Measurements from ENCODE around the gene CHCHD6. TPM values are rescaled to one million over a fixed set of nuclear protein-coding genes. Genes with fewer than 3 reads are reported as not detected.
A peak's percentile ranks its signal among the peaks of the same experiment; 100 is the strongest.

Gene CHCHD6
- total RNA-seq, 4 donors from 2014 or later, result 7.5 to 21.9 (median 16.3) TPM

- DNase-seq, result peak; percentile 44
These were observed 207.4 kb downstream of the CHCHD6 start for GRCh38 chr3:126911162-126912026.

GRCh38 chr3:126912027-126912422 lies 208.0 kb downstream of the CHCHD6 start:
- Histone ChIP-seq H3K36me3 (peaks cover 0 to 16% (median 0%) of the 10 kb centered on the region in 3 donors), H3K9me3 (no peaks in the 10 kb centered on the region), H3K27me3 (no peaks in the 10 kb centered on the region), H3K4me1 (peaks cover 20 to 24% (median 23%) of the 10 kb centered on the region in 3 donors), H3K27ac (peak overlapping the region; percentile 59 to 85 (median 67)), H3K4me3 (no peak overlapping the region)
- TF ChIP-seq, protein P1, sequence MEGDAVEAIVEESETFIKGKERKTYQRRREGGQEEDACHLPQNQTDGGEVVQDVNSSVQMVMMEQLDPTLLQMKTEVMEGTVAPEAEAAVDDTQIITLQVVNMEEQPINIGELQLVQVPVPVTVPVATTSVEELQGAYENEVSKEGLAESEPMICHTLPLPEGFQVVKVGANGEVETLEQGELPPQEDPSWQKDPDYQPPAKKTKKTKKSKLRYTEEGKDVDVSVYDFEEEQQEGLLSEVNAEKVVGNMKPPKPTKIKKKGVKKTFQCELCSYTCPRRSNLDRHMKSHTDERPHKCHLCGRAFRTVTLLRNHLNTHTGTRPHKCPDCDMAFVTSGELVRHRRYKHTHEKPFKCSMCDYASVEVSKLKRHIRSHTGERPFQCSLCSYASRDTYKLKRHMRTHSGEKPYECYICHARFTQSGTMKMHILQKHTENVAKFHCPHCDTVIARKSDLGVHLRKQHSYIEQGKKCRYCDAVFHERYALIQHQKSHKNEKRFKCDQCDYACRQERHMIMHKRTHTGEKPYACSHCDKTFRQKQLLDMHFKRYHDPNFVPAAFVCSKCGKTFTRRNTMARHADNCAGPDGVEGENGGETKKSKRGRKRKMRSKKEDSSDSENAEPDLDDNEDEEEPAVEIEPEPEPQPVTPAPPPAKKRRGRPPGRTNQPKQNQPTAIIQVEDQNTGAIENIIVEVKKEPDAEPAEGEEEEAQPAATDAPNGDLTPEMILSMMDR (IDR thresholded peaks at IDR 0.05), result no peak
- TF ChIP-seq POLR2A (IDR thresholded peaks at IDR 0.05), result no peak
- no peak for DNase-seq
- 93 to 94% methylated on average over 8 of the region's 9 CpGs for WGBS, 2 donors
- intact Hi-C loops (cut with DNase I), result no loop called here

More at GRCh38 chr3:126911162-126912026, 207.4 kb downstream of the CHCHD6 start:
- Histone ChIP-seq H3K4me1 (peaks cover 20 to 24% (median 23%) of the 10 kb centered on the region in 3 donors), H3K27me3 (no peaks in the 10 kb centered on the region), H3K4me3 (no peak overlapping the region), H3K9me3 (no peaks in the 10 kb centered on the region), H3K27ac (peak overlapping the region; percentile 59 to 85 (median 67)), H3K36me3 (peaks cover 0 to 16% (median 0%) of the 10 kb centered on the region in 3 donors)
- TF ChIP-seq, protein P1 (IDR thresholded peaks at IDR 0.05), result no peak
- no peak for TF ChIP-seq POLR2A (IDR thresholded peaks at IDR 0.05)
- intact Hi-C loops (cut with DNase I), result no loop called here
- WGBS, 2 donors, result 24 to 38% methylated on average over 11 to 15 of the region's 15 CpGs

- no peak for TF ChIP-seq POLR2A (IDR thresholded peaks at IDR 0.05)
- TF ChIP-seq, protein P1 (IDR thresholded peaks at IDR 0.05), result no peak
- WGBS, 2 donors, result 90 to 96% methylated on average over 4 to 6 of the region's 12 CpGs
These were observed 208.6 kb downstream of the CHCHD6 start for GRCh38 chr3:126912491-126913195.

GRCh38 chr3:126913524-126913923 lies 209.5 kb downstream of the CHCHD6 start:
- Histone ChIP-seq H3K9me3 (no peaks in the 10 kb centered on the region), H3K4me3 (no peak overlapping the region), H3K36me3 (peaks cover 0 to 16% (median 0%) of the 10 kb centered on the region in 3 donors), H3K27me3 (no peaks in the 10 kb centered on the region), H3K27ac (no peak overlapping the region), H3K4me1 (peaks cover 20 to 24% (median 23%) of the 10 kb centered on the region in 3 donors)
- no peak for DNase-seq
- 20 to 94% methylated on average over 1 to 3 of the region's 6 CpGs for WGBS, 2 donors
- no peak for TF ChIP-seq POLR2A (IDR thresholded peaks at IDR 0.05)
- TF ChIP-seq, protein P1 (IDR thresholded peaks at IDR 0.05), result no peak
- intact Hi-C loops (cut with DNase I), result no loop called here

More at GRCh38 chr3:126912491-126913195, 208.6 kb downstream of the CHCHD6 start:
- Histone ChIP-seq H3K4me1 (peaks cover 20 to 24% (median 23%) of the 10 kb centered on the region in 3 donors), H3K27ac (peak overlapping the region in 1 of 4 donors; percentile 85), H3K36me3 (peaks cover 0 to 16% (median 0%) of the 10 kb centered on the region in 3 donors), H3K27me3 (no peaks in the 10 kb centered on the region), H3K4me3 (no peak overlapping the region), H3K9me3 (no peaks in the 10 kb centered on the region)
- no peak for DNase-seq
- intact Hi-C loops (cut with DNase I), result no loop called here
